ENCODE measurements around the gene EYA4.

The EYA4 gene

GRCh38 chr6:133350928-133351327 is 109.8 kb downstream of the EYA4 start:
- Histone ChIP-seq H3K9me3 (ENCODE audit: insufficient read depth, low read length) (no peaks in the 10 kb centered on the region), H3K36me3 (ENCODE audit: insufficient read depth, insufficient read length, low read length) (no peaks in the 10 kb centered on the region), H3K27me3 (ENCODE audit: insufficient read depth, insufficient read length) (no peaks in the 10 kb centered on the region), H3K4me1 (ENCODE audit: insufficient read depth, insufficient read length) (no peaks in the 10 kb centered on the region), H3K9ac (ENCODE audit: insufficient read length, low read depth) (no peak overlapping the region), H3K4me3 (ENCODE audit: insufficient read length, low read depth) (no peak overlapping the region)
- no peak for TF ChIP-seq ZNF274 (IDR thresholded peaks at IDR 0.05; ENCODE audit: low read depth, low read length)
- no peak for TF ChIP-seq SUZ12 (IDR thresholded peaks at IDR 0.05; ENCODE audit: extremely low read depth, insufficient read depth, insufficient read length)
- no peak for TF ChIP-seq YY1 (IDR thresholded peaks at IDR 0.05; ENCODE audit: insufficient read depth, insufficient read length)
- no peak for DNase-seq (ENCODE audit: low read depth, low spot score)

- Histone ChIP-seq H3K9ac (ENCODE audit: insufficient read length, low read depth) (no peak overlapping the region), H3K36me3 (ENCODE audit: insufficient read depth, insufficient read length, low read length) (no peaks in the 10 kb centered on the region), H3K4me1 (ENCODE audit: insufficient read depth, insufficient read length) (no peaks in the 10 kb centered on the region), H3K27me3 (ENCODE audit: insufficient read depth, insufficient read length) (no peaks in the 10 kb centered on the region), H3K4me3 (ENCODE audit: insufficient read length, low read depth) (no peak overlapping the region), H3K9me3 (ENCODE audit: insufficient read depth, low read length) (no peaks in the 10 kb centered on the region)
- DNase-seq (ENCODE audit: low read depth, low spot score), result no peak
- no peak for TF ChIP-seq ZNF274 (IDR thresholded peaks at IDR 0.05; ENCODE audit: low read depth, low read length)
- no peak for TF ChIP-seq YY1 (IDR thresholded peaks at IDR 0.05; ENCODE audit: insufficient read depth, insufficient read length)
- TF ChIP-seq SUZ12 (IDR thresholded peaks at IDR 0.05; ENCODE audit: extremely low read depth, insufficient read depth, insufficient read length), result no peak
Observed at GRCh38 chr6:133352046-133352445, 110.9 kb downstream of the EYA4 start.

GRCh38 chr6:133353061-133353460 is 111.9 kb downstream of the EYA4 start:
- no peak for TF ChIP-seq SUZ12 (IDR thresholded peaks at IDR 0.05; ENCODE audit: extremely low read depth, insufficient read depth, insufficient read length)
- TF ChIP-seq ZNF274 (IDR thresholded peaks at IDR 0.05; ENCODE audit: low read depth, low read length), result no peak
- no peak for TF ChIP-seq YY1 (IDR thresholded peaks at IDR 0.05; ENCODE audit: insufficient read depth, insufficient read length)
- no peaks in the 10 kb centered on the region for H3K36me3 ChIP-seq (ENCODE audit: insufficient read depth, insufficient read length, low read length)
- no peak overlapping the region for H3K9ac ChIP-seq (ENCODE audit: insufficient read length, low read depth)
- no peaks in the 10 kb centered on the region for H3K4me1 ChIP-seq (ENCODE audit: insufficient read depth, insufficient read length)
- H3K27me3 ChIP-seq (ENCODE audit: insufficient read depth, insufficient read length), result no peaks in the 10 kb centered on the region
- H3K9me3 ChIP-seq (ENCODE audit: insufficient read depth, low read length), result no peaks in the 10 kb centered on the region
- DNase-seq (ENCODE audit: low read depth, low spot score), result no peak
- H3K4me3 ChIP-seq (ENCODE audit: insufficient read length, low read depth), result no peak overlapping the region

GRCh38 chr6:133355922-133356321 is 114.8 kb downstream of the EYA4 start:
- no peak for TF ChIP-seq SUZ12 (IDR thresholded peaks at IDR 0.05; ENCODE audit: extremely low read depth, insufficient read depth, insufficient read length)
- TF ChIP-seq ZNF274 (IDR thresholded peaks at IDR 0.05; ENCODE audit: low read depth, low read length), result no peak
- TF ChIP-seq YY1 (IDR thresholded peaks at IDR 0.05; ENCODE audit: insufficient read depth, insufficient read length), result no peak
- no peaks in the 10 kb centered on the region for H3K4me1 ChIP-seq (ENCODE audit: insufficient read depth, insufficient read length)
- no peaks in the 10 kb centered on the region for H3K9me3 ChIP-seq (ENCODE audit: insufficient read depth, low read length)
- no peak overlapping the region for H3K4me3 ChIP-seq (ENCODE audit: insufficient read length, low read depth)
- DNase-seq (ENCODE audit: low read depth, low spot score), result no peak
- H3K36me3 ChIP-seq (ENCODE audit: insufficient read depth, insufficient read length, low read length), result no peaks in the 10 kb centered on the region
- H3K9ac ChIP-seq (ENCODE audit: insufficient read length, low read depth), result no peak overlapping the region
- no peaks in the 10 kb centered on the region for H3K27me3 ChIP-seq (ENCODE audit: insufficient read depth, insufficient read length)

GRCh38 chr6:133358574-133359150 is 117.5 kb downstream of the EYA4 start:
- no peaks in the 10 kb centered on the region for H3K27me3 ChIP-seq (ENCODE audit: insufficient read depth, insufficient read length)
- H3K9me3 ChIP-seq (ENCODE audit: insufficient read depth, low read length), result no peaks in the 10 kb centered on the region
- no peak overlapping the region for H3K9ac ChIP-seq (ENCODE audit: insufficient read length, low read depth)
- no peak for DNase-seq (ENCODE audit: low read depth, low spot score)
- H3K4me1 ChIP-seq (ENCODE audit: insufficient read depth, insufficient read length), result no peaks in the 10 kb centered on the region
- no peak overlapping the region for H3K4me3 ChIP-seq (ENCODE audit: insufficient read length, low read depth)
- H3K36me3 ChIP-seq (ENCODE audit: insufficient read depth, insufficient read length, low read length), result no peaks in the 10 kb centered on the region
- TF ChIP-seq SUZ12 (IDR thresholded peaks at IDR 0.05; ENCODE audit: extremely low read depth, insufficient read depth, insufficient read length), result no peak
- no peak for TF ChIP-seq YY1 (IDR thresholded peaks at IDR 0.05; ENCODE audit: insufficient read depth, insufficient read length)
- no peak for TF ChIP-seq ZNF274 (IDR thresholded peaks at IDR 0.05; ENCODE audit: low read depth, low read length)

GRCh38 chr6:133359256-133359655 is 118.1 kb downstream of the EYA4 start:
- no peaks in the 10 kb centered on the region for H3K9me3 ChIP-seq (ENCODE audit: insufficient read depth, low read length)
- no peak for TF ChIP-seq SUZ12 (IDR thresholded peaks at IDR 0.05; ENCODE audit: extremely low read depth, insufficient read depth, insufficient read length)
- no peak for DNase-seq (ENCODE audit: low read depth, low spot score)
- H3K36me3 ChIP-seq (ENCODE audit: insufficient read depth, insufficient read length, low read length), result no peaks in the 10 kb centered on the region
- no peaks in the 10 kb centered on the region for H3K4me1 ChIP-seq (ENCODE audit: insufficient read depth, insufficient read length)
- H3K9ac ChIP-seq (ENCODE audit: insufficient read length, low read depth), result no peak overlapping the region
- no peak overlapping the region for H3K4me3 ChIP-seq (ENCODE audit: insufficient read length, low read depth)
- no peaks in the 10 kb centered on the region for H3K27me3 ChIP-seq (ENCODE audit: insufficient read depth, insufficient read length)

- H3K27me3 ChIP-seq (ENCODE audit: insufficient read depth, insufficient read length), result no peaks in the 10 kb centered on the region
- no peak overlapping the region for H3K4me3 ChIP-seq (ENCODE audit: insufficient read length, low read depth)
- no peaks in the 10 kb centered on the region for H3K4me1 ChIP-seq (ENCODE audit: insufficient read depth, insufficient read length)
- H3K9me3 ChIP-seq (ENCODE audit: insufficient read depth, low read length), result no peaks in the 10 kb centered on the region
- no peaks in the 10 kb centered on the region for H3K36me3 ChIP-seq (ENCODE audit: insufficient read depth, insufficient read length, low read length)
- no peak overlapping the region for H3K9ac ChIP-seq (ENCODE audit: insufficient read length, low read depth)
- DNase-seq (ENCODE audit: low read depth, low spot score), result no peak
- TF ChIP-seq SUZ12 (IDR thresholded peaks at IDR 0.05; ENCODE audit: extremely low read depth, insufficient read depth, insufficient read length) (no peak), ZNF274 (IDR thresholded peaks at IDR 0.05; ENCODE audit: low read depth, low read length) (no peak), YY1 (IDR thresholded peaks at IDR 0.05; ENCODE audit: insufficient read depth, insufficient read length) (no peak)
Observed at GRCh38 chr6:133359760-133360159, 118.6 kb downstream of the EYA4 start.

All from NT2/D1 (cell line).